GM19452 (cell line): ENCODE data around the gene TMEM259.

Experiments used
- ATAC-seq: cut with Tn5 transposase; IDR thresholded peaks from one replicate; pipeline ENCODE4 v1.9.1; 2021; ENCODE audit not compliant: unreplicated experiment

TMEM259 gene

DNA sequence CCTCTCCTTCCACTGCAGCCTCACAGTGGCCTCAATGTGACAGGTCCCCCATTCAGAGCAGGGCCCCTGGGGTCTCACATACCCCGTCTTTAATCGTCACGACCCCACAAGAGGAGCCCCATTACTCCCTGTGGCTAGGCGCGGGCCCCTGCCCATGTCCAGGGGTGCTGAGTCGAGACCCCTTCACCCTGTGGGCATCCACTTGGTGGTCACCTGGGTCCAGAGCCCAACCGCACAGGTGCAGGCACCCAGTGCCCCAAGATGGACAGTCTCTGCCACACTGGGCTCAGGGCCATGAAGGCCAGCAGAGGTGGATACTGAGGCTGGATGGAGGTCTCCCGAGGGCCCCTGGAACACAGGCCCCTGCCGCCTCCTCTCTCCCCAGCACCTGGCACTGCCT lies 3.0 kb downstream of the TMEM259 start:
- no peak for ATAC-seq

DNA sequence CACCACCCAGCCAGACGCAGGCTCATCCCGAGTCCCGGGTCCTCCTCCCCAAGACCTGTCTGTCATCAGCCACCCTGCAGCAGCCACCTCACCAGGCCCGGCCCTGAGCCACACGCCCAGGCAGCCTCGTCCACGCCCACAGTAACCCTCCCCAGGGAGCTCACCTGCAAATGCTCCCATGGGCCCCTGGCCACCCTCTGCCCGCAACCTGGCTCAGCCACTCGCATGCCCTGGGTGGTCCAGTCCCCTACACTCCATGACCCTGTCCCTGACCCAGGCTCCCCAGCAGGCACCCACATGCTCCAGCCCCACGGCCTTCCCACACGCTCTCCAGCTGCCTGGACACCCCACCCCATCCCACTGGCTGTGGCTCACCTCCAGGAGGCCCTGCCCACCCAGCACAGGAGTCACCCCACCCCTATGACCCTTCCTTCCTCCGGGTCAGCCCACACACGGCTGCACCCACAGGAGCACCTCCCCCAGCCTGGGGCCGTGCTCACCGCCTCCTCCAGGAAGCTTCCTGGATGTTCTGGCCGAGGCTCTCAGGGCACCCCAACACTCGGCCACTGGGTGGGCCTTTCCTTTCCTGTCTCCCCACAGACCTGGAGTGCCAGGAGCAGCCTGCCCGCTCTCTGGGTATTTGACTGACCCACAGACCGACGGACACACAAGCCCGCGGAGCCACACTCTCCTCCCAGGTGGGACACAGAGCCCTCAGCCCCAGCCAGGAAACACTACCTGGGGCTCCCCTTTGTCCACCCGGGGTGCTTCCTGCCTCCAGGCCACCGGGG lies 3.6 kb downstream of the TMEM259 start:
- ATAC-seq, result no peak

DNA sequence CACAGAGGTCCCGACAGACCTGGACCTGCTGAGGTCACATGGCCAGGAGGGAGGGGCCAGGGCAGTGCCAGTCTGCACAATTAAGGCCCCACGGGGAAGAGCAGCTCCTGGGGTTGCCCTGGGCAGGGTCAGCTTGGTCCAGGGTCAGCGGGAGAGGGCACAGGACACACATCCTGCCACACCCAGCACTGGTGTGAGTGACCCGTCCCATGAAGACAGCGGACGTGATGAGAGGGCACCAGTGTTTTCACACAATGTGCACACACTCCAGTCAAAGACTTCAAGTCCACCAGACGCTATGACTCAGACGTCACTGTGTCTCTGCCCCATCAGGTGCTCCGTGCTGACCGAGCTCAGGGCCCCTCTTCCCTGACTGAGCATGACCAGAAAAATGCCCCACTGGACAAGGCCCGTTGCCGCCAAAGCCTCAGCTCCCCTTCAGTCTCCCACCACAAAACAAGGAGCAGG lies 4.2 kb downstream of the TMEM259 start:
- ATAC-seq, result no peak

DNA sequence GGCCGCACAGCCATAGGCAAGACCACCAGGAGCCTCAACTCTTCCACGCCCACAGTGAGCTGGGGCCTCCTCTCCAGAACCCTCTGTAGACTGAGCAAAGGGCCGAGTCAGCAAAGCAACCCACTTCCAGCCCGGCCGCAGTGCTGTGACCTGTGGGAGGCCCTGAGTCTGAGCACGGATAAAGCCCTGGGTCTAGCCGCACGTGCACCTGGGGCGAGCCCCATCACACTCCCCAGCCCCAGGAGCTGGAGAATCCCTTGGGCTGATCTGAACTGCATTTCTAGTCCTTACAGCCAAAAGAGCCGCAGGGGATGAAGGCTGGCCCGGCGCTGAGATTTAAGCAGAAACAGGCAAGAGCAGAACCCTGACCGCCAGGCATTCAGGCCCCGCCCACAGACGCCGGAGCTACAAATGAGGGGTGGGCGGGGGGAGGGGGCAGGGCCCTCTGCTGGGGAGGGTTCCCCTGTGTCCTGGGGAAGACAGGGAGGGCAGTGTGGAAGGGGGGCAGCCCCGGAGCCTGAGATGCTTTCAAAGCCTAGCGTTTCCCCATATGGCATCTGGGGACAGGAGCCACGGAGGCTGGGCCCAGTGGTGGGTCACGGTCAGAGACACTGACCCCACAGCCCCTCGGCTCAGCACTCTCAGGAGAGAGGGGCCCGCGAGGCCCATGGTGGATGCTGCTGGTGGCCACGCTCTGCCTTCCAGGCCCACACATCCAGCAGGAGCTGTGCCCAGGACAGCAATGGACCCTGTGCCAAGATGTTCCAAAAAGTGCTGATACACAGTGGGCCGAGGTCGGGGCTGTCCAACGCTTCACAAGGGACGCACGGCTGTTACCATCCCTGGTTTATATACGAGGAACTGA lies 4.9 kb downstream of the TMEM259 start:
- ATAC-seq, result no peak

DNA sequence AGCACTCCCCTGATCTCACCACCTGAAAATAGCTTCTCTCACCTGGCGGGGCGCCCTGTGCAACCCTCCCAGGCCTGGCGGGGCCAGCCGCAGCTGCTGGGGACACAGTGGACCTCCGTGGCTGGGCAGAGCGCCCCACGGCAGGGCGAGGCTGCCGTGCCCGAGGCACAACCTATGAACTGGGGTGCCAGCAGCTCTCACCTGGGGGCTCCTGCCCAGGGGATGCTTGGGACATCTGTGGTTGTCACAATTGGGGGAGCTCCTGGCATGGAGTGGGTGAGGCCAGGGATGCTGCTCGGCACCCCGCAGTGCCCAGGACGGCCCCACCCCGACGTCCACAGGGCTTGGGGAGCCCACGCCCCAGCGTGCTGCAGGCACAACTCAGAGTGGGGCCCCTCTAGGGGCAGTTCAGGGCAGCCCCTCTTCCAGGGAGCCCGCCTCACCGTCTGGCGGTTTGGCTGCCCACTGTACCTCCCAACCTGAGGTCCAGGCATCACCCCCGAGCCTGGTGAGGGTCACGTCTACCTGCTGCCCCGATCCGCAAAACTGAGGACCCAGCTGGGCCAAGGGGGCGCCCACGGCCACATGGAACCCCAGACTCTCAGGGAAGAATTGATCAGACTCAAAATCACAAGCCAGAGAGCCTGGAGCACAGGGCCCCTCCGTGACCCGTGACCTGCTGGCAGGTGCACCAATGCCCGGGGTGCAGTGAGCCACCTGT lies 5.7 kb downstream of the TMEM259 start:
- no peak for ATAC-seq

DNA sequence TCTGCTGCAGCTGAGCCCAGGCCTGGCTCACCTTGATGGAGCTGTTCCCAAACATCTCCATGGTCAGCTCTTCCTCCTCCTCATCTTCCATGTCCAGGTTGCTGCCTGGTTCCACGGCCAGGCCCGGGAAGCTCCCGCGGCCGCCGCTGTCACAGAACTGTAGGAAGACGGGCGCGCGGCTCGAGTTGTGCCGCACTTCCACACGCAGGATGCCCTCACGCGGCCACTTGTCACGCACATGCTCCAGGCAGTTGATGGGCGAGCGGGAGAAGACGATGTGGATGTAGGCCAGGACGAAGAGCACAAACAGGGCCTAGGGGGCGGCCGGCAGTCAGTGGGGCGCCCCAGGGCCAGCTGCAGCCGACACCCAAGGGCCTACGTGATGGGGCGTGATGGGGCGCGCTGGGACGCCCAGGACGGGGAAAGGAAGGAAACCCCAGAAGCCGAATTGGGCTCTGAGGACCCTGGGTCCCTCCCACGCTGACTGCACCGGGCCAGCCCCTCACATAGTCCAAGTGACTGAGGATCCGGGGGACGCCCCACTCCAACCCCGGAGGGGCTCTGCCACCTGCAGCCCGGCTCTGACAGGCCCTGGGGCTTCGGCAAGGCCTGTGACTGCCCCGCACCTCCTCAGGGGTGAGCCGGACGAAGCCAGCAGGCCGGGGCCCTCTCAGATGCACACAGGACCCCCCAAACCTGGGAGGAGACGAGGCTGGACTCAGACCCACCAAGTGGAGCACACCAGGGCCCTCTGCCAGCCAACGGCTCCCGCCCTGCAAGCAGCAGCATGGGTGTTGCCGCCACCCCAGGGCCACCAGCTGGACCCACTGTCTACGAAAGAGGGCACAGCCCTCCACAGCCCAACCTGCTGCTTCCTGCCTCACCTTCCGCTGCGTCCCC lies 6.5 kb downstream of the TMEM259 start:
- ATAC-seq, result no peak

DNA sequence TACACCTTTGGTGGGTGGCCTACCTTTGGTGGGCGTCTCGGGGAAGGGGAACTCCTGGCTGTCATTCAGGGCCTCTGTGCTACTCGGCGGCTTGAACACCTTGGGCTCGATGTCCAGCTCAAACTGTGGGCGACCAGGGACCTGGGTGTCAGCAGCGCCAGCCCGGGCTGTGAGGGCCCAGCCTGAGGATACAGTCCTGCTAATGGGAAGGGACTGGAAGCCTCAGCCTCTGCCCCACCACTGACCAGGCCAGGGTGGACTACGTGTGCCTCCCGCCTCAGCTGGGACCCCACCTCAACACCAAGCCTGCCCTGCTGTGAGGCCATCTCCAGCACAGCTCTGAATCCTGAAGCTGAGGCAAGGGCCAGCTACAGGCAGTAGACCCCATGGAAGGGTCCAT lies 7.7 kb downstream of the TMEM259 start:
- ATAC-seq, result no peak

DNA sequence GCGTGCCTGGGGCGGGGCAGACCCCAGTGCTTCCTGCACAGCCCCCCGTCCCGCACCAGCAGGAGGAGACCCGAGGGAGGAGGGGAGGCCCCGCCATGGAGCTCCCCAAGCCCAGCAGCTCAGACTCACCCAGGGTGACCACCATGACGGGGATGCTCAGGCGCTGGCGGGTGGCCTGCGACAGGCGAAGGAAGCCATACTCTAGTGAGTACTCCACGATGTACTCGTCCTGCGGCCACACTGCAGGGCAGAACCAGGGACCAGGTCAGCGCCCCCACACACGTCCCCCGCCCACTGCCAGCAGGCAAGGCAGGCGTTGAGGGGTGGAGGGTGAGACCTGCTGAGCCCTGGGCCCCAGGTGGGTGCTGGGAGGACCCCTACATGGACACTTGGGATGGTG lies 8.6 kb downstream of the TMEM259 start:
- no peak for ATAC-seq

DNA sequence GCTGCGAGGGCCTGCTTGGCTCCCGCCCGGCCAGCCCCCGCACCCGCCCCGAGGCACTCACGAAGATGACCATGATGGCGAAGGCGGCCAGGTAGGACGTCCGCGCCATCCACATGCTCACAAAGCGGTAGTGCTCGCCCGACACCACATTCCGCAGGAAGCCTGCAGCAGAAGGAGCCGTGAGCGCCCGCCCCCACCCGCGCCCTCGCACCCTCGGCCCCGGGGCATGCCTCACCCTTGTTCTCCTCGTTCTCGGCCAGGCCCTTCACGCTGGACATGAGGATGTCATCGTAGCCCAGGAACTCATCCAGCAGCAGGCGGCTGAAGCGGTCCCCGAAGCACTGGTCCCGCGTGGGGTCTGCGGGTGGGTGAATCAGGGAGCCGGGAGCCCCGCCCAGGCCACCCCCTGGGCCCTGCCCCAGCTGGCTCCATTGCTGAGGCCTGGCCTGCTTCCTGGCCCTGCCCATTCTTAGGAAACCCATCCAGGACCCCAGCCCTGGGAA lies 9.0 kb downstream of the TMEM259 start:
- no peak for ATAC-seq

DNA sequence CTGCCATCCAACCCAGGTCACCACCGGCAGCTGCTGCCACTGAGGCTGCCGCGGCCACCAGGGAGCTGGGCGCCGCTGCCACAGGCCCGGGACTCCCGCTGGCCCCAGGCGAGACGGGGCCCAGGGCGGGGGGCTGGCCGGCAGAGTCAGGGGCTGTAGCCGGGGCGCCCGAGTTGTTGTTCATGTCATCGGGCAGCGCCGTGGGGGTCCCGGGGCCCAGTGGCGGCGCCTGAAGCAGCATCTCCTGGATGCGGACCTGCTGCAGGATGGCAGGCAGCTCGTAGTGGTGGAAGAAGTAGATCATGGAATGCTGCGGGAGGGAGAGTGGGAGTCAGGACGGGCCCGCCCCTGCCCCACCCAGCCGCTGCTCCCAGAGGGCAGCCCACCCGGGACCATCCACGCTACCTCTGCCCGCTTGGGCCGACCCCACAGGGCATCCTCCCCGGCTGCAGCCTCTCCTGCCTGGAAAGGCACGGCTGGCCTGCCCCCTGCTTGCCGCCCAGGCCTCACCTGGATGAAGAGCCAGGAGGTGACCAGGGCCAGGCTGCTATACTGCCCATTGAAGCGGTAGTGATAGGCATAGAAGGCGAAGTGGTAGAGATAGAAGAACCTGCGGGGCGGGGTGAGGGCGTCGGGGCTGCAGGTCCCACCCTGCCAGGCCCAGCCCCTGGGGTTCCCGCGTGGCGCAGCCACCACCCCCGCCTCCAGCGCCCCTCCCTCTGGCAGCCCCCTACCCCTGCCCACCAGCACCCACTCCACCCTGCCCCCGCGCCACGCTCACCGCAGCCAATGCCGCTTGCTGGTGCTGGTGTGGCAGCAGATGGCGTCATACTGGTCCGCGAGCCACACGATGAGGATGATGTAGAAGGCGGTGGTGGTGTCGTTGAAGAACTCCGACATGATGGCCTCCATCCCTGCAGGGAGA lies 10.1 kb downstream of the TMEM259 start:
- no peak for ATAC-seq

DNA sequence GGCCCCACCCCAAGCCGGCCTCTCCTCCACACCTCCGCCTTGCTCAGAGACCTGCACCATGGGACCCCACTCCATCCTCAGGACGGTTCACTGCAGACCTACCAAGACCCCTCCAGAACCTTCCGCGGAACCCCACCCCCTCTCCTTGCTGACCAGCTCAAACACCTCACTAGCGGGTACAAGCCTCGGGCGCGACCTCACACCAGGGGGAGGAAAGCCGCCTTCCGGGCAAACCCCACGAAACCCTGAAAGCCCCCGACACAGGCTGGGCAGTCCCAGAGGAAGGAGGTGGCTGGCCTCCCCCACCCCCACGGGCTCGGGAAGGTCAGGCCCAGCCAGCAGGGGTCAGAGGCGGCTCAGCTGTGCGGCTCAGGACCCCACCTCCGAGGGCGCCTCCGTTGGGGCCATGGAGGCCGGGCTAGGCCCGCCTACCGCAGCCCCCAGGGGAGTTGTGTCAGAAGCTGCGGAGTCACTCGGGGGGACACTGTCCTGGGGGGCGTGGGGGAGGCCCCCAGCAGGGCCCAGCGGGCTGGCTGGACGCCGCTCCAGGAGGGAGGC lies 10.9 kb downstream of the TMEM259 start:
- ATAC-seq, result no peak

DNA sequence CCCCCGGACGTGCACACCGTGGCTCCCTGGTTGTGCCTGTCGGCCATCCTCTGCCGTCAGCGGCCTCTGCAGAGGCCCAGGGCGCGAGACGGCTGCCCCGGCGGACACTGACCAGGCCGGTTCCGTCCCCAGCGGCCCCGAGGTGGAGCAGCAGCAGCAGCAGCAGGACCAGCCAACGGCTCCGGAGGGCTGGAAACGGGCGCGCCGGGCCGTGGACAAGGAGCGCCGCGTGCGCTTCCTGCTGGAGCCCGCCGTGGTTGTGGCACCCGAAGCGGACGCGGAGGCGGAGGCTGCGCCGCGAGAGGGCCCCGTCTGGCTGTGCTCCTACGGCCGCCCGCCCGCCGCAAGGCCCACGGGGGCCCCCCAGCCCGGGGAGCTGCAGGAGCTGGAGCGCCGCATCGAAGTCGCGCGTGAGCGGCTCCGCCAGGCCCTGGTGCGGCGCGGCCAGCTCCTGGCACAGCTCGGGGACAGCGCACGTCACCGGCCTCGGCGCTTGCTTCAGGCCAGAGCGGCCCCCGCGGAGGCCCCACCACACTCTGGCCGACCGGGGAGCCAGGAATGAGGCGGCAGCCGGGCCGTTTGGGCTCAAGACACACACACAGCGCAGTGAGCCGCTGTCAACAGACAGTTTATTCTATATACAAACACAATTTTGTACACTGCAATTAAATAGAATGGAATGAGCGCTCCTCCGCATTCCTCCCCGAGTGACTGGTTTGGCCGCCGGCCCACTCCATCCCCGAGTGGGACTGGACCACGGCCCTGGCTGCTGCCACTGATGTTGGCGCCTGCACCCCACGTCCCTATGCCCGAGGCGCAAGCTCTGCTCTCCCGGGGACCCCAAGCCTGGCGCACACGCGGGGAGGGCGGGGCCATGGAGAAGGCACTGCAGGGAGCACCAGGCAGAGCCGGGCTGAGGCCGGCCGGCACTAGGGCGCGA lies 11.6 kb downstream of the TMEM259 start:
- ATAC-seq, result no peak

DNA sequence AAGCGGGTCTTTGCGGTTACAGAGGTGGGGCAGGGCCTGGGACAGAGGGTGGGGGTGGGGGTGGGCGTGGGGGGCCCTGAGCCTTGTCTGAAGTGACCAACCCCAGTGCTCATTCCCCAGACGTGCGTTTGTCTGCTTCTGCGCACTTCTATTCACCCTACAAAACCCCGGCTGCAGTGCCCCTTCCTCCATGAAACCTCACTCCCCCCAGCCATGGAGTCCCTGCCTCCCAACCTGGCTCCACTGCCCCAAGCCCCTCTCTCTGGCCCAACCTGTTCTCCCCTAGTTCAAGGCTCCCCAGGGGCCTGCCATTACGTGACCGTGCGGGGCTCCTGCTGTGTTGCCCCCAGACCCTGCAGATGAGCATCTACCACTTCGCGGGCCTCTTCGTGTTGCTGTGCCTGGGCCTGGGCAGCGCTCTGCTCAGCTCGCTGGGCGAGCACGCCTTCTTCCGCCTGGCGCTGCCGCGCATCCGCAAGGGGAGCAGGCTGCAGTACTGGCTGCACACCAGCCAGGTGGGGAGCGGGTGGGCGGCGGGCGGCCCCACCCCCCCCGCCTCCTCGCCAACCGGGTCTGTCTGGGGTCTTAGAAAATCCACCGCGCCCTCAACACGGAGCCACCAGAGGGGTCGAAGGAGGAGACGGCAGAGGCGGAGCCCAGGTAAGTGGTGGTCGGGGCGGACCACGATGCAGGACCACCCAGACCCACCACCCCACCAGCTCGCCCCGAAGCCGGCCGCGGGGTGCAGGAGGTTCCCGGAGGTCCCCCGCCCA lies 12.5 kb downstream of the TMEM259 start:
- ATAC-seq, result no peak

DNA sequence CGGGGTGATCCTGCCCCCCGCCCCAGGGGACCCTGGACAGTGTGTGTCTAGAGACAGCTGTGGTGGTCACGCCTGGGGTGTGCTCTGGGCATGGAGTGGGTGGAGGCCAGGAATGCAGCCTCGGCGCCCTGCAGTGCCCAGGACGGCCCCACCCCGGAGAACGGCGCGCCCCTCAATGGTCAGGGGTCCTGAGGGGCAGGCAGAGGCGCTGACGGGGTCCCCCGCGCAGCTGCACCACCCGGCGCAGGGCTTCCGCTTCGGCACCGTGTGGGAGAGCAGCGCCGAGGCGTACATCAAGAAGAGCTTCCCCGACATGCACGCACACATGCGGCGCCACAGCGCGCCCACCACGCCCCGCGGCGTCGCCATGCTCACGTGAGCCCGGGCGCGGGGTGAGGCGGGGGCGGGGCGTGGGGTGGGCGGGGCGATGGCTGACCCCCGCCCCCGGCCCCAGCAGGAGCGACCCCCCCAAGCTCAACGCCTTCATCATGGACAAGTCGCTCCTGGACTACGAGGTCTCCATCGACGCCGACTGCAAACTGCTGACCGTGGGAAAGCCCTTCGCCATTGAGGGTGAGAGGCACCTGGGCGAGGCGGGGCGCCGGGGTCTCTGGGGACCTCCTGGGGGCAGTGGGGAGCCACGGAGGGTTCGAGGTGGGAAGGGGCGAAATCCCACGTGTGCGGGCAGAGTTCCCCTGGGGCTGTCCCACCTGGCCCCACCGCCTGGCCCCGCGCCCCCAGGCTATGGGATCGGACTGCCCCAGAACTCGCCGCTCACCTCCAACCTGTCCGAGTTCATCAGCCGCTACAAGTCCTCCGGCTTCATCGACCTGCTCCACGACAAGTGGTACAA lies 13.3 kb downstream of the TMEM259 start:
- ATAC-seq, result no peak

DNA sequence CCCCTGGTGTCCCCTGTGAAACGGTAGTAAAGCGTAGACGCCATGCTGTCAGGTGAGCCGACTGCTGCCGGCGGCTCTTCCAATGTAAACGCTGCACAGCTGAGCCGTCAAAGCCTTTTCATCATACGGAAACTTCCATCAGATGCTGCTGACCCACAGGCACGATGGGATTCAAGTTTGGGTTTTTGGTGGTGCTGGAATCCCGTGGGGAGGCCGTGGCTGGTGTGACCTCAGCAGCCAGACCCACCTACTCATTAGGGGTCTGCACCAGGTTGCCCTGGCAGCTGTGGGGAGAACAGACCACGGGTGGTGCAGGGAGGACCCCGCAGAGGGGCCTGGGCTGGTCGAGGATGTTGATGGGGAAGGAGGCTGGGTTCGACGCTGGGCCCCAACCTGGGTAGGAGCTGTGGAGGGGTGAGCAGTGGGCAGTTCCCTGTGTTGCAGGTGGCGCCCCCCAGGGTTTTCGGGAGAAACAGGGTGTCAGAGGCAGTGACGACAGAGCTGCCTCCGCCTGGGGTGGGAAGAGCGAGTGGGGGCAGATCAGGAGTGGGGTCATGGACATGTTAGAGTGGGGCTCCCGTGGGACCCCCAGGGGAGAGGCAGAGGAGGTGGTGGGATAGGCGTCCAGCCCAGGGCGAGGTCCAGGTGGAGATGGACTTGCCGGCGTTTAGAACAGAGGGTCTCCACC lies 14.1 kb downstream of the TMEM259 start:
- ATAC-seq, result no peak
